ENCODE results near the gene RTKN. TPM values are rescaled to one million over a fixed set of nuclear protein-coding genes. Genes with fewer than 3 reads are reported as not detected.

Gene RTKN
- total RNA-seq, 1 experiment from 2014 or later, result 94.0 TPM

DNA sequence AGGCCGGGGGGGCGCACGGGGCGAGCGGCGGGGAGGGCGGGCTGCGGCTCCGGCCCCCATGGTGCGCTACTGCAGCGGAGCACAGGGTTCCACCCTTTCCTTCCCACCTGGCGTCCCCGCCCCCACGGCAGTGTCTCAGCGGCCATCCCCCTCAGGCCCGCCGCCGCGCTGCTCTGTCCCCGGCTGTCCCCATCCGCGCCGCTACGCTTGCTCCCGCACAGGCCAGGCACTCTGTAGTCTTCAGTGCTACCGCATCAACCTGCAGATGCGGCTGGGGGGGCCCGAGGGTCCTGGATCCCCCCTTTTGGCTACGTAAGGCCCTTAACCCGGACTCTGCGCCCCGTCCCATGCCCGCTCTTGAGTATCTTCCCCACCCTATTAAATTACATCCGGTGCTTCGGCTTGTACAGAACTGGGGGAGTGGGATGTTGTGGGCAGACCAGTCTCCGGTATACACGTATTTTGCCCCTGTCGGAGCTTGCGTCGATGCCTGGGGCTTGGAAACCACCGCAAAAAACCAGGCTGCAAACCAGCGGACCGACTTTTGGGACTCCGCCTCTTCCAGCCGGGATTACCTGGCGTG, 15.9 kb upstream of the RTKN start:
- TF ChIP-seq POLR2AphosphoS5 (IDR thresholded peaks at IDR 0.05; ENCODE audit: low read depth, low read length) (peak; percentile 38), ZNF274 (IDR thresholded peaks at IDR 0.05; ENCODE audit: low read depth, low read length) (no peak), POLR2A (IDR thresholded peaks at IDR 0.05; ENCODE audit: borderline replicate concordance, extremely low read depth, insufficient read depth, insufficient read length) (peak; percentile 19), ZFX (IDR thresholded peaks at IDR 0.05) (peak; percentile 27; the same call in 1 of the 2 replicates)
- Histone ChIP-seq H3K27me3 (ENCODE audit: insufficient read depth, low read length) (no peaks in the 10 kb centered on the region), H3K9me2 (ENCODE audit: insufficient read depth) (no peaks in the 10 kb centered on the region), H3K27ac (ENCODE audit: low read depth, low read length) (peak overlapping the region; percentile 89), H3K4me1 (ENCODE audit: control insufficient read depth in 1 of 2, insufficient read depth in 2 of 2, low read length in 2 of 2) (peaks cover 12 to 42% of the 10 kb centered on the region in 2 experiments), H3K4me3 (replicated peaks in 1 of 2; ENCODE audit: low read depth in 1 of 2, low read length in 2 of 2) (peak overlapping the region; percentile 62 to 66), H3K79me2 (ENCODE audit: insufficient read depth, low read length) (peaks cover 11% of the 10 kb centered on the region; the same call in 1 of the 2 replicates), H3K9ac (ENCODE audit: low read length) (peak overlapping the region; percentile 80), H3K4me2 (ENCODE audit: low read length) (peak overlapping the region; percentile 74), H2AFZ (ENCODE audit: low read depth, low read length, poor library complexity, severe bottlenecking) (no peak overlapping the region), H3K9me3 (ENCODE audit: control insufficient read depth in 1 of 2, insufficient read depth in 1 of 2, low read depth in 1 of 2, low read length in 2 of 2) (no peaks in the 10 kb centered on the region), H4K20me1 (ENCODE audit: insufficient read depth) (no peaks in the 10 kb centered on the region), H3K36me3 (ENCODE audit: control insufficient read depth in 1 of 2, insufficient read depth in 2 of 2, low read length in 2 of 2) (peaks cover 3 to 12% of the 10 kb centered on the region in 2 experiments; a peak in 2 of 4 replicates)
- CTCF ChIA-PET, result interaction anchor here (0.7 to 1.2 kb wide), 4 partner anchors 14 to 631 kb away, joined by 3 to 6 read pairs (median 3); partner anchors contain the start of genes AUP1 and HTRA2
- ATAC-seq, result peak; percentile 37
- POLR2A ChIA-PET, result interaction anchor here (0.7 to 2.0 kb wide), 8 partner anchors 11 to 50 kb away, joined by 3 to 21 read pairs (median 6); partner anchors contain the start of genes MRPL53, PCGF1 and TTC31
- DNase-seq (ENCODE audit: low read depth, low spot score), result no peak
- intact Hi-C loops (cut with micrococcal nuclease), result loop anchor here (1.0 to 10.0 kb wide), 2 partner anchors 26 to 1223 kb away; partner anchors contain the start of genes CCT7, PRADC1 and TTC31
- RAD21 ChIA-PET (ENCODE audit: low non-redundant PET in 1 of 2, low total read pairs in 2 of 2, uncharacterized antibody in 2 of 2, unreplicated experiment in 2 of 2), result interaction anchor here in 1 of 2 experiments (0.5 kb wide), 1 partner anchor 14 kb away, joined by 3 read pairs; no protein-coding TSS in a partner anchor
- no TSS peak for BruUV-seq (replicated peaks)

DNA sequence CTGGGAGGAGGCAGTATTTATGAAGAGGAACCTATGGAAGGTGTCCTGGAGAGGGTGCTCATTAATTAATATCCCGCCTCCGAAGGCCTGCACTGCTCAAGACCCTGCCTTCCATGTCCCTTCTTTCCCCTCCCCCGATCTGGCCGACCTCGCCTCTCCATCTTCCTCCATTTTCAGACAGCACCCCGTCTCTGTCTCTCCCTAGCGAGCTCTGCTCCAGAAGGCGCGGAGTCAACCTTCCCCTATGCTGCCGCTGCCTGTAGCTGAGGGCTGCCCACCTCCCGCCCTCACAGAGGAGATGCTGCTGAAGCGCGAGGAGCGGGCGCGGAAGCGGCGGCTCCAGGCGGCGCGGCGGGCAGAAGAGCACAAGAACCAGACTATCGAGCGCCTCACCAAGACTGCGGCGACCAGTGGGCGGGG, 15.4 kb upstream of the RTKN start:
- BruUV-seq (replicated peaks), result no TSS peak
- intact Hi-C loops (cut with micrococcal nuclease), result loop anchor here (10.0 kb wide), 1 partner anchor 1222 kb away; the partner anchor contains the start of genes CCT7 and PRADC1
- CTCF ChIA-PET, result no interaction called here
- TF ChIP-seq SRF (IDR thresholded peaks at IDR 0.05; ENCODE audit: low read depth) (no peak), ZNF274 (IDR thresholded peaks at IDR 0.05; ENCODE audit: low read depth, low read length) (no peak), SIN3A (IDR thresholded peaks at IDR 0.05; ENCODE audit: low read depth) (no peak), RAD21 (IDR thresholded peaks at IDR 0.05; ENCODE audit: low read depth) (no peak), EZH2phosphoT487 (IDR thresholded peaks at IDR 0.05; ENCODE audit: borderline replicate concordance) (no peak), SP1 (IDR thresholded peaks at IDR 0.05; ENCODE audit: low read depth) (no peak), POLR2AphosphoS5 (IDR thresholded peaks at IDR 0.05; ENCODE audit: low read depth, low read length) (no peak; the same call in 1 of the 2 replicates), EGR1 (IDR thresholded peaks at IDR 0.05; ENCODE audit: low read depth) (no peak), EZH2 (IDR thresholded peaks at IDR 0.05) (no peak), POLR2A (IDR thresholded peaks at IDR 0.05; ENCODE audit: borderline replicate concordance, extremely low read depth, insufficient read depth, insufficient read length) (no peak), FOSL1 (IDR thresholded peaks at IDR 0.05; ENCODE audit: low read depth) (no peak)
- TF ChIP-seq, protein P1, sequence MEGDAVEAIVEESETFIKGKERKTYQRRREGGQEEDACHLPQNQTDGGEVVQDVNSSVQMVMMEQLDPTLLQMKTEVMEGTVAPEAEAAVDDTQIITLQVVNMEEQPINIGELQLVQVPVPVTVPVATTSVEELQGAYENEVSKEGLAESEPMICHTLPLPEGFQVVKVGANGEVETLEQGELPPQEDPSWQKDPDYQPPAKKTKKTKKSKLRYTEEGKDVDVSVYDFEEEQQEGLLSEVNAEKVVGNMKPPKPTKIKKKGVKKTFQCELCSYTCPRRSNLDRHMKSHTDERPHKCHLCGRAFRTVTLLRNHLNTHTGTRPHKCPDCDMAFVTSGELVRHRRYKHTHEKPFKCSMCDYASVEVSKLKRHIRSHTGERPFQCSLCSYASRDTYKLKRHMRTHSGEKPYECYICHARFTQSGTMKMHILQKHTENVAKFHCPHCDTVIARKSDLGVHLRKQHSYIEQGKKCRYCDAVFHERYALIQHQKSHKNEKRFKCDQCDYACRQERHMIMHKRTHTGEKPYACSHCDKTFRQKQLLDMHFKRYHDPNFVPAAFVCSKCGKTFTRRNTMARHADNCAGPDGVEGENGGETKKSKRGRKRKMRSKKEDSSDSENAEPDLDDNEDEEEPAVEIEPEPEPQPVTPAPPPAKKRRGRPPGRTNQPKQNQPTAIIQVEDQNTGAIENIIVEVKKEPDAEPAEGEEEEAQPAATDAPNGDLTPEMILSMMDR (IDR thresholded peaks at IDR 0.05 in 2 of 3, conservative IDR thresholded peaks at IDR 0.05 in 1 of 3; ENCODE audit: borderline replicate concordance in 1 of 3, insufficient read depth in 1 of 3, low read depth in 2 of 3, low read length in 2 of 3), result no peak
- TF ChIP-seq, protein P2, sequence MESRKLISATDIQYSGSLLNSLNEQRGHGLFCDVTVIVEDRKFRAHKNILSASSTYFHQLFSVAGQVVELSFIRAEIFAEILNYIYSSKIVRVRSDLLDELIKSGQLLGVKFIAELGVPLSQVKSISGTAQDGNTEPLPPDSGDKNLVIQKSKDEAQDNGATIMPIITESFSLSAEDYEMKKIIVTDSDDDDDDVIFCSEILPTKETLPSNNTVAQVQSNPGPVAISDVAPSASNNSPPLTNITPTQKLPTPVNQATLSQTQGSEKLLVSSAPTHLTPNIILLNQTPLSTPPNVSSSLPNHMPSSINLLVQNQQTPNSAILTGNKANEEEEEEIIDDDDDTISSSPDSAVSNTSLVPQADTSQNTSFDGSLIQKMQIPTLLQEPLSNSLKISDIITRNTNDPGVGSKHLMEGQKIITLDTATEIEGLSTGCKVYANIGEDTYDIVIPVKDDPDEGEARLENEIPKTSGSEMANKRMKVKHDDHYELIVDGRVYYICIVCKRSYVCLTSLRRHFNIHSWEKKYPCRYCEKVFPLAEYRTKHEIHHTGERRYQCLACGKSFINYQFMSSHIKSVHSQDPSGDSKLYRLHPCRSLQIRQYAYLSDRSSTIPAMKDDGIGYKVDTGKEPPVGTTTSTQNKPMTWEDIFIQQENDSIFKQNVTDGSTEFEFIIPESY (IDR thresholded peaks at IDR 0.05; ENCODE audit: extremely low read depth, insufficient replicate concordance, low read length), result no peak
- TF ChIP-seq, protein P3, sequence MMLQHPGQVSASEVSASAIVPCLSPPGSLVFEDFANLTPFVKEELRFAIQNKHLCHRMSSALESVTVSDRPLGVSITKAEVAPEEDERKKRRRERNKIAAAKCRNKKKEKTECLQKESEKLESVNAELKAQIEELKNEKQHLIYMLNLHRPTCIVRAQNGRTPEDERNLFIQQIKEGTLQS (IDR thresholded peaks at IDR 0.05), result no peak

More for the DNA sequence above, 15.4 kb upstream of the RTKN start:
- POLR2A ChIA-PET, result interaction anchor here (2.0 kb wide), 1 partner anchor 11 kb away, joined by 21 read pairs; no protein-coding TSS in a partner anchor
- H3K27me3 ChIP-seq (ENCODE audit: insufficient read depth, low read length), result no peaks in the 10 kb centered on the region
- H3K27ac ChIP-seq (ENCODE audit: low read depth, low read length), result peak overlapping the region; percentile 89
- no peaks in the 10 kb centered on the region for H3K9me3 ChIP-seq (ENCODE audit: control insufficient read depth in 1 of 2, insufficient read depth in 1 of 2, low read depth in 1 of 2, low read length in 2 of 2)
- RAD21 ChIA-PET (ENCODE audit: low non-redundant PET in 1 of 2, low total read pairs in 2 of 2, uncharacterized antibody in 2 of 2, unreplicated experiment in 2 of 2), result no interaction called here
- peak overlapping the region; percentile 74 for H3K4me2 ChIP-seq (ENCODE audit: low read length)
- ATAC-seq, result no peak
- no peaks in the 10 kb centered on the region for H4K20me1 ChIP-seq (ENCODE audit: insufficient read depth)
- no peak overlapping the region for H2AFZ ChIP-seq (ENCODE audit: low read depth, low read length, poor library complexity, severe bottlenecking)
- no peak for DNase-seq (ENCODE audit: low read depth, low spot score)
- H3K36me3 ChIP-seq (ENCODE audit: control insufficient read depth in 1 of 2, insufficient read depth in 2 of 2, low read length in 2 of 2), result peaks cover 2 to 7% of the 10 kb centered on the region in 2 experiments; a peak in 2 of 4 replicates
- H3K4me1 ChIP-seq (ENCODE audit: control insufficient read depth in 1 of 2, insufficient read depth in 2 of 2, low read length in 2 of 2), result peaks cover 12 to 46% of the 10 kb centered on the region in 2 experiments
- H3K79me2 ChIP-seq (ENCODE audit: insufficient read depth, low read length), result peaks cover 11% of the 10 kb centered on the region; the same call in 1 of the 2 replicates
- peak overlapping the region; percentile 80 for H3K9ac ChIP-seq (ENCODE audit: low read length)
- peak overlapping the region; percentile 62 to 66 for H3K4me3 ChIP-seq (replicated peaks in 1 of 2; ENCODE audit: low read depth in 1 of 2, low read length in 2 of 2)
- H3K9me2 ChIP-seq (ENCODE audit: insufficient read depth), result no peaks in the 10 kb centered on the region
